Heart left ventricle (tissue), 16 donors: ENCODE measurements around the gene XPO6. TPM values are rescaled to one million over a fixed set of nuclear protein-coding genes. Genes with fewer than 3 reads are reported as not detected.
A peak's percentile ranks its signal among the peaks of the same experiment; 100 is the strongest.

Experiments used
- ATAC-seq, 4 donors: fragments of 200-7000 bp; cut with Tn5 transposase; one replicate each; pipeline ENCODE4 v1.9.1; 2020 to 2022; ENCODE audit warnings: moderate library complexity in 4 of 4, mild to moderate bottlenecking in 3 of 4, moderate number of reproducible peaks in 1 of 4
- DNase-seq, 5 donors: peaks; one replicate each; pipeline ENCODE4 v3.0.0-alpha.2; 2020
- H3K27ac ChIP-seq, 12 donors: fragments of 200-600 bp; sonication (generic) in 4 of 12; one replicate each; pipeline versions ENCODE4 v1.5.0 to v1.8.0; 2016 to 2022; ENCODE audit warnings: mild to moderate bottlenecking in 2 of 12
- H3K27me3 ChIP-seq, 9 donors: fragments of 200-600 bp; sonication (generic) in 2 of 9; one replicate each; pipeline versions ENCODE4 v1.5.1 to v1.8.0; 2016 to 2022; ENCODE audit warnings: mild to moderate bottlenecking in 3 of 9
- H3K36me3 ChIP-seq, 9 donors: fragments of 200-600 bp; sonication (generic) in 2 of 9; one replicate each; pipeline versions ENCODE4 v1.5.0 to v1.8.0; 2018 to 2022; ENCODE audit warnings: mild to moderate bottlenecking in 2 of 9
- H3K4me1 ChIP-seq, 12 donors: fragments of 200-600 bp; sonication (generic) in 4 of 12; one replicate each; pipeline versions ENCODE4 v1.5.0 to v1.8.0; 2016 to 2022; ENCODE audit warnings: mild to moderate bottlenecking in 3 of 12
- H3K4me3 ChIP-seq, 12 donors: fragments of 200-600 bp; sonication (generic) in 4 of 12; one replicate each; pipeline versions ENCODE4 v1.5.0 to v1.8.0; 2017 to 2022; ENCODE audit warnings: mild to moderate bottlenecking in 9 of 12, moderate library complexity in 4 of 12
- H3K9me3 ChIP-seq, 12 donors: fragments of 200-600 bp; sonication (generic) in 4 of 12; one replicate each; pipeline versions ENCODE4 v1.5.0 to v1.8.0; 2016 to 2022; ENCODE audit warnings: mild to moderate bottlenecking in 1 of 12
- POLR2A ChIP-seq, 2 donors: fragments of 450-650 bp; IDR thresholded peaks; one replicate each; pipeline ENCODE4 v1.6.1; 2017; ENCODE audit warnings: antibody characterized with exemption in 2 of 2, mild to moderate bottlenecking in 2 of 2, moderate library complexity in 2 of 2
- WGBS, 4 donors: extraction: QIAGEN DNeasy Blood & Tissue Kit in 2 of 4; methylation state at CpG; one replicate each; pipeline versions ENCODE4 v1.1.5 to v1.1.7; 2013 to 2018; 5-methylcytosine and 5-hydroxymethylcytosine counted together
- intact Hi-C, 10 donors: fragments of 100-400 bp; cut with DNase I; formaldehyde crosslinking; loops; one replicate each; pipeline versions ENCODE4 v1.11.1 to v1.14.2; 2022
- polyA plus RNA-seq, 2 donors: library from polyadenylated mRNA; stranded (reverse); fragments of 200-250 nt; gene quantifications; one replicate each; pipeline ENCODE4 v1.2.3, GENCODE V29; 2013
- total RNA-seq, 9 donors: library from RNA; depleted of rRNA in 2 of 9; stranded (reverse); fragments of >200 nt in 2 of 9; fragmentation: NEBNext Ultra II Directional in 3 of 9; extraction: Animal tissue kit (Norgen Biotek cat#: 25700) in 3 of 9; gene quantifications; one replicate each; pipeline versions ENCODE4 v1.1.0 to v1.2.4, GENCODE V29; 2016 to 2023
- TF ChIP-seq, protein P1 (sequence below), 12 donors: fragments of 200-600 bp; sonication (generic) in 4 of 12; IDR thresholded peaks; one replicate each; pipeline versions ENCODE4 v1.5.0 to v1.8.0; 2018 to 2022; ENCODE audit warnings: antibody characterized with exemption in 12 of 12, mild to moderate bottlenecking in 5 of 12
- donor health status: ischemic (EF 13 %, LVEDD 7.1; RV severe dilation, severe dysfunction).
- donor health status: healthy with polysubstance abuse.
- donor health status: DM: no; HTN: yes; CAD: no.
- donor health status: DM: no; HTN: no; CAD: no.
- donor health status: ischemic (EF 25% LVEDD 6.9; RV normal size, moderate dysfunction).
- donor health status: ischemic (EF 25% LVEDD 5.7; RV mildly dilated, moderate dysfunction).
- donor health status: healthy.
- donor health status: DM: yes; HTN: yes; CAD: no.
- donor health status: ischemic (EF 35%, LVEDD 5.7; RV mildly dilated, moderate dysfunction).
- donor health status: nonischemic (EF 11% LVEDD 7.7; RV severe dilation, severe dysfunction).
- donor health status: DM: yes; HTN: yes; CAD: no.
- donor health status: PGD.
- donor health status: ischemic (EF 29% LVEDD 5.4; RV normal size, mild dysfunction).
- donor health status: nonischemic (EF 23%, LVEDD 6.1; RV moderate dilation, normal function).

Gene XPO6
- total and polyA plus RNA-seq, 11 donors = 19.8 to 78.0 (median 33.0) TPM

GRCh38 chr16:28093385-28093725 lies 118.4 kb downstream of the XPO6 start:
- intact Hi-C loops = no loop called here
- TF ChIP-seq, protein P1, sequence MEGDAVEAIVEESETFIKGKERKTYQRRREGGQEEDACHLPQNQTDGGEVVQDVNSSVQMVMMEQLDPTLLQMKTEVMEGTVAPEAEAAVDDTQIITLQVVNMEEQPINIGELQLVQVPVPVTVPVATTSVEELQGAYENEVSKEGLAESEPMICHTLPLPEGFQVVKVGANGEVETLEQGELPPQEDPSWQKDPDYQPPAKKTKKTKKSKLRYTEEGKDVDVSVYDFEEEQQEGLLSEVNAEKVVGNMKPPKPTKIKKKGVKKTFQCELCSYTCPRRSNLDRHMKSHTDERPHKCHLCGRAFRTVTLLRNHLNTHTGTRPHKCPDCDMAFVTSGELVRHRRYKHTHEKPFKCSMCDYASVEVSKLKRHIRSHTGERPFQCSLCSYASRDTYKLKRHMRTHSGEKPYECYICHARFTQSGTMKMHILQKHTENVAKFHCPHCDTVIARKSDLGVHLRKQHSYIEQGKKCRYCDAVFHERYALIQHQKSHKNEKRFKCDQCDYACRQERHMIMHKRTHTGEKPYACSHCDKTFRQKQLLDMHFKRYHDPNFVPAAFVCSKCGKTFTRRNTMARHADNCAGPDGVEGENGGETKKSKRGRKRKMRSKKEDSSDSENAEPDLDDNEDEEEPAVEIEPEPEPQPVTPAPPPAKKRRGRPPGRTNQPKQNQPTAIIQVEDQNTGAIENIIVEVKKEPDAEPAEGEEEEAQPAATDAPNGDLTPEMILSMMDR (IDR thresholded peaks at IDR 0.05) = no peak
- no peak for TF ChIP-seq POLR2A (IDR thresholded peaks at IDR 0.05)
- Histone ChIP-seq H3K27ac (no peak overlapping the region), H3K36me3 (peaks cover 0 to 31% (median 10%) of the 10 kb centered on the region in 9 donors), H3K4me3 (no peak overlapping the region), H3K9me3 (no peaks in the 10 kb centered on the region), H3K4me1 (no peaks in the 10 kb centered on the region), H3K27me3 (no peaks in the 10 kb centered on the region)
- ATAC-seq = no peak
- 78 to 85% (median 83%) methylated on average over 3 to 5 of the region's 5 CpGs for whole genome bisulfite sequencing, 4 donors
- DNase-seq = peak in 1 of 5 donors; percentile 25

DNA sequence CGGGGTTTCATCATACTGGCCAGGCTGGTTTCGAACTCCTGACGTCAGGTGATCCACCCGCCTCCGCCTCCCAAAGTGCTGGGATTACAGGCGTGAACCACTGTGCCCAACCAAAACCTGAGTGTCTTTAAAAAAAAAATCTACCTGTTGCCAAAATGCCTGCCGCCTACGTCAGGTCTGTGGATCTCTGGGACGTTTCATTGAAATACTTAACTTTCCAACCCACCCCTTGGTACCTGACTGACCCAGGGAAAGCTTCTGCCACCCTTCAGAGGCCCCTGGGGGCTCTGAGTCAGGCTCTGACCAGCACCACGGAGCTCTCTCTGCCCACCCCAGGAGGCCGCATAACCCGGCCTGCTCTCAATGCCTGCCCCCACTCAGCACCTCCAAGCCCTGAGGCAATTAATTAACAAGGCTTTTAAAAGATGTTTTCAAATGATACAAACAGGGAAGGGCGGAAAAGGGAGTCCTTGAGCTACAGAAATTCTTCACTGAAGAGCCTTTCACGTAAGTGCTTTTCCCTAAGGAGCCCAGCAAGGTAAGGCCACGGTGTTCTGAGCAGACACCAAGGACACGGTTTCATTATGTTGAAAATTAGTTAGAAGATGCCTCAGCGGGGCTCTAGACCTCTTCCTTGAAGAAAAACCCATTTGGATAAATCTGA lies 118.9 kb downstream of the XPO6 start:
- Histone ChIP-seq H3K27me3 (no peaks in the 10 kb centered on the region), H3K9me3 (no peaks in the 10 kb centered on the region), H3K4me3 (no peak overlapping the region), H3K27ac (no peak overlapping the region), H3K36me3 (peaks cover 0 to 26% (median 5%) of the 10 kb centered on the region in 9 donors), H3K4me1 (no peaks in the 10 kb centered on the region)
- WGBS, 4 donors = 83 to 85% (median 84%) methylated on average over 17 of the region's 17 CpGs
- TF ChIP-seq, protein P1 (IDR thresholded peaks at IDR 0.05) = no peak
- no peak for TF ChIP-seq POLR2A (IDR thresholded peaks at IDR 0.05)
- ATAC-seq (no peak), DNase-seq (no peak)
- intact Hi-C loops = no loop called here

GRCh38 chr16:28091656-28092055 lies 120.1 kb downstream of the XPO6 start:
- no peaks in the 10 kb centered on the region for H3K27me3 ChIP-seq
- no peak for ATAC-seq
- TF ChIP-seq POLR2A (IDR thresholded peaks at IDR 0.05) = no peak
- TF ChIP-seq, protein P1 (IDR thresholded peaks at IDR 0.05) = no peak
- no peak for DNase-seq
- H3K27ac ChIP-seq = no peak overlapping the region
- no peaks in the 10 kb centered on the region for H3K9me3 ChIP-seq
- H3K36me3 ChIP-seq = peaks cover 0 to 14% (median 0%) of the 10 kb centered on the region in 9 donors
- no peak overlapping the region for H3K4me3 ChIP-seq
- H3K4me1 ChIP-seq = no peaks in the 10 kb centered on the region
- intact Hi-C loops = no loop called here
- WGBS, 4 donors = 79 to 91% (median 83%) methylated on average over 12 of the region's 12 CpGs

GRCh38 chr16:28090646-28091377 lies 121.0 kb downstream of the XPO6 start:
- Histone ChIP-seq H3K27ac (no peak overlapping the region), H3K27me3 (no peaks in the 10 kb centered on the region), H3K36me3 (peaks cover 0 to 6% (median 0%) of the 10 kb centered on the region in 9 donors), H3K4me1 (no peaks in the 10 kb centered on the region), H3K9me3 (no peaks in the 10 kb centered on the region), H3K4me3 (no peak overlapping the region)
- ATAC-seq (no peak), DNase-seq (peak in 1 of 5 donors; percentile 19)
- TF ChIP-seq, protein P1 (IDR thresholded peaks at IDR 0.05) = peak in 1 of 12 donors; percentile 8
- TF ChIP-seq POLR2A (IDR thresholded peaks at IDR 0.05) = no peak
- intact Hi-C loops = no loop called here
- 74 to 78% (median 76%) methylated on average over 16 to 19 of the region's 19 CpGs for WGBS, 4 donors
